Liver (tissue), 9 donors: ENCODE measurements around the gene PEX19. TPM values are rescaled to one million over a fixed set of nuclear protein-coding genes. Genes with fewer than 3 reads are reported as not detected.

Experiments
- DNase-seq: peaks from one replicate; pipeline ENCODE4 v3.0.0-alpha.2; 2017; ENCODE audit warnings: low spot score
- H3K27ac ChIP-seq, 2 donors: one replicate each; pipeline ENCODE4 v1.7.0; 2013; ENCODE audit warnings: inconsistent platforms in 2 of 2, low read length in 2 of 2, control low read depth in 1 of 2, low read depth in 1 of 2, mild to moderate bottlenecking in 1 of 2
- H3K27me3 ChIP-seq, 4 donors: one replicate each; pipeline versions ENCODE4 v1.6.1 to v1.7.0; 2013; ENCODE audit warnings: low read length in 3 of 4, inconsistent platforms in 1 of 4, mild to moderate bottlenecking in 1 of 4, moderate library complexity in 1 of 4; ENCODE audit not compliant: control insufficient read depth in 4 of 4, insufficient read depth in 4 of 4
- H3K36me3 ChIP-seq, 4 donors: one replicate each; pipeline versions ENCODE4 v1.6.1 to v1.7.0; 2013; ENCODE audit warnings: low read length in 3 of 4, mild to moderate bottlenecking in 3 of 4, low read depth in 1 of 4, moderate library complexity in 1 of 4; ENCODE audit not compliant: control insufficient read depth in 4 of 4, insufficient read depth in 3 of 4
- H3K4me1 ChIP-seq, 4 donors: one replicate each; pipeline versions ENCODE4 v1.6.1 to v1.7.0; 2013; ENCODE audit warnings: low read length in 3 of 4, mild to moderate bottlenecking in 3 of 4, moderate library complexity in 1 of 4; ENCODE audit not compliant: control insufficient read depth in 4 of 4, insufficient read depth in 4 of 4
- H3K4me3 ChIP-seq, 3 donors: one replicate each; pipeline versions ENCODE4 v1.6.1 to v1.7.0; 2013; ENCODE audit warnings: low read length in 3 of 3, control low read depth in 1 of 3, low read depth in 1 of 3, mild to moderate bottlenecking in 1 of 3
- H3K9ac ChIP-seq, 2 donors: one replicate each; pipeline ENCODE4 v1.7.0; 2013; ENCODE audit warnings: low read length in 2 of 2, mild to moderate bottlenecking in 2 of 2, moderate library complexity in 2 of 2, control low read depth in 1 of 2, low read depth in 1 of 2
- H3K9me3 ChIP-seq, 4 donors: one replicate each; pipeline versions ENCODE4 v1.6.1 to v1.7.0; 2013; ENCODE audit warnings: low read length in 3 of 4; ENCODE audit not compliant: control insufficient read depth in 4 of 4
- ATF3 ChIP-seq: IDR thresholded peaks from 2 replicates; pipeline ENCODE4 v1.6.1; 2016; ENCODE audit warnings: antibody characterized with exemption
- CTCF ChIP-seq: fragments of 150-350 bp; IDR thresholded peaks from 2 replicates; pipeline ENCODE4 v1.5.1; 2017; ENCODE audit warnings: improper control_type of control experiment, low read depth, low read length; ENCODE audit not compliant: missing input control
- EGR1 ChIP-seq, 2 donors: IDR thresholded peaks; 2 replicates each; pipeline ENCODE4 v1.6.1; 2016 to 2018; ENCODE audit warnings: antibody characterized with exemption in 2 of 2, low read depth in 2 of 2
- FOXA1 ChIP-seq: IDR thresholded peaks from 2 replicates; pipeline ENCODE4 v1.6.1; 2016; ENCODE audit warnings: antibody characterized with exemption
- FOXA2 ChIP-seq: IDR thresholded peaks from 2 replicates; pipeline ENCODE4 v1.6.1; 2016; ENCODE audit warnings: antibody characterized with exemption
- GABPA ChIP-seq, 2 donors: IDR thresholded peaks in 1 of 2; conservative IDR thresholded peaks in 1 of 2; 2 replicates each; pipeline ENCODE4 v1.6.1; 2016; ENCODE audit warnings: antibody characterized with exemption in 2 of 2, mild to moderate bottlenecking in 1 of 2, moderate library complexity in 1 of 2
- HNF4G ChIP-seq: IDR thresholded peaks from 2 replicates; pipeline ENCODE4 v1.6.1; 2016; ENCODE audit warnings: antibody characterized with exemption
- JUND ChIP-seq, 2 donors: IDR thresholded peaks; 2 replicates each; pipeline ENCODE4 v1.6.1; 2016; ENCODE audit warnings: antibody characterized with exemption in 2 of 2
- MAX ChIP-seq: IDR thresholded peaks from 2 replicates; pipeline ENCODE4 v1.6.1; 2016; ENCODE audit warnings: antibody characterized with exemption
- NR2F2 ChIP-seq: IDR thresholded peaks from 2 replicates; pipeline ENCODE4 v1.6.1; 2016; ENCODE audit warnings: antibody characterized with exemption
- RAD21 ChIP-seq, 2 donors: IDR thresholded peaks; 2 replicates each; pipeline ENCODE4 v1.6.1; 2016; ENCODE audit warnings: antibody characterized with exemption in 2 of 2, mild to moderate bottlenecking in 2 of 2
- REST ChIP-seq: IDR thresholded peaks from 2 replicates; pipeline ENCODE4 v1.6.1; 2016; ENCODE audit warnings: antibody characterized with exemption, mild to moderate bottlenecking
- RXRA ChIP-seq, 2 donors: IDR thresholded peaks; 2 replicates each; pipeline ENCODE4 v1.6.1; 2017 to 2018; ENCODE audit warnings: antibody characterized with exemption in 2 of 2, mild to moderate bottlenecking in 1 of 2
- SP1 ChIP-seq: IDR thresholded peaks from 2 replicates; pipeline ENCODE4 v1.6.1; 2018; ENCODE audit warnings: antibody characterized with exemption, mild to moderate bottlenecking
- TAF1 ChIP-seq: conservative IDR thresholded peaks from 2 replicates; pipeline ENCODE4 v1.6.1; 2016; ENCODE audit warnings: antibody characterized with exemption, mild to moderate bottlenecking
- YY1 ChIP-seq: IDR thresholded peaks from 2 replicates; pipeline ENCODE4 v1.6.1; 2016; ENCODE audit warnings: antibody characterized with exemption, mild to moderate bottlenecking
- ZBTB33 ChIP-seq: IDR thresholded peaks from 2 replicates; pipeline ENCODE4 v1.6.1; 2016; ENCODE audit warnings: antibody characterized with exemption
- WGBS: extraction: QIAGEN DNeasy Blood & Tissue Kit; methylation state at CpG from one replicate; pipeline ENCODE4 v1.1.7; 2013; 5-methylcytosine and 5-hydroxymethylcytosine counted together
- polyA plus RNA-seq, 2 donors: library from polyadenylated mRNA; stranded (reverse) in 1 of 2; unstranded in 1 of 2; fragments of 200-250 nt in 1 of 2; fragments of >200 nt in 1 of 2; fragmentation: Nextera tagmentation in 1 of 2; extraction: Ambion mirVana in 1 of 2; gene quantifications; one replicate each; pipeline versions ENCODE4 v1.2.1 to v1.2.3, GENCODE V29; 2013 to 2015
- total RNA-seq, 2 donors: library from RNA; depleted of rRNA; stranded (reverse); fragments of >200 nt; gene quantifications; one replicate each; pipeline ENCODE4 v1.2.3, GENCODE V29; 2014
- donor health status: healthy.
- donor health status: healthy.
- donor health status: healthy.
- donor health status: healthy.
- donor health status: healthy.

PEX19 gene
- total and polyA plus RNA-seq, 4 donors: 24.8 to 73.9 (median 43.7) TPM

- H3K9ac ChIP-seq: no peak overlapping the region
- H3K27me3 ChIP-seq: no peaks in the 10 kb centered on the region
- WGBS: 96% methylated on average over 4 of the region's 4 CpGs
- peaks cover 0 to 4% (median 4%) of the 10 kb centered on the region in 4 donors for H3K36me3 ChIP-seq
- TF ChIP-seq HNF4G (no peak), REST (no peak), FOXA2 (no peak), RAD21 (IDR thresholded peaks at IDR 0.05) (no peak), EGR1 (IDR thresholded peaks at IDR 0.05; ENCODE audit: low read depth in 2 of 2) (no peak), SP1 (no peak), ATF3 (no peak), FOXA1 (no peak), JUND (IDR thresholded peaks at IDR 0.05) (no peak), MAX (no peak), ZBTB33 (no peak), YY1 (no peak), CTCF (no peak), RXRA (IDR thresholded peaks at IDR 0.05) (no peak), NR2F2 (no peak), GABPA (IDR thresholded peaks at IDR 0.05 in 1 of 2, conservative IDR thresholded peaks at IDR 0.05 in 1 of 2) (no peak), TAF1 (no peak)
- H3K4me3 ChIP-seq: no peak overlapping the region
- peaks cover 13 to 57% (median 47%) of the 10 kb centered on the region in 4 donors for H3K4me1 ChIP-seq
- no peak for DNase-seq
- H3K27ac ChIP-seq: no peak overlapping the region
- no peaks in the 10 kb centered on the region for H3K9me3 ChIP-seq
Observed at GRCh38 chr1:160255781-160256300, 29.1 kb downstream of the PEX19 start.
